ENCODE data around the gene INSRR. TPM values are rescaled to one million over a fixed set of nuclear protein-coding genes. Genes with fewer than 3 reads are reported as not detected.

The INSRR gene
- polyA plus RNA-seq, 2 donors, result 0.01 TPM; not detected in 1

DNA sequence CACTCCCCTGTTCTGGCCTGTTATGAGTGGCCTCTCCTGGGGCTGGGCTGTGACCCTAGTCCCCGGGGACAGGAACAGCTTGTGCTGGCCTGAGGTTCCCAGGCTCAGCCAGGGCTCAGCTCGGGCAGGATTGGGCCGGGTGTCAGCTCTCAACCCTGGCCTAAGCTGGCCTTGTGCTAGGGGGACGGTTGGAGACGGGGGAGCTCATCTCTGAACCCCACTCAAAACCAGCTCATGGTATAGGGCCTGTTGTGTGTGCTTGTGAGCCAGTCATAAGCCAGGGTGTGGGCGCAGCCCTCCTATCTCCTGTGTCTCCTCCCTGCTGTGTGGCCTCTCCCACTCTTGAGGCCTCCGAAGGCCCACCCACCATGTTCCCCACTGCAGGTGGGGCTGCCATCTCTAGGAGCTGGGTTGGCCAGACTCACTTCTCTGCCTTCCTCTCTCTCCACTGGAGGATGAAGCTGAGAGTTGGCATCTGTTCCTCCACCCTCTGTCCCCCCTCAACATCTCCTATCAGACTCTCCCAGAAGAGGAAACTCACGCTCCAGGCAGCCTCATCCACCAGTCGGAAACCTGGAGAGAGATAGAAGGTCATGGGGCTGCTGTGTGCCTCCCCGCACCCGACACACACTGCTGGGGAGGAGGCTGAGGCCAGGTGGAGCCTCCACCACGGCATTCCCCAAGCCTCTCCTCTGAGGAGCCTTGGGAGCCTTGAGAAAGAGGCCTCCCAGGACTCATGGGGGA is 36.0 kb upstream of the INSRR start:
- H3K4me1 ChIP-seq (ENCODE audit: control insufficient read depth in 2 of 2, insufficient read depth in 2 of 2, low read length in 1 of 2), result peaks cover 0 to 7% of the 10 kb centered on the region in 2 donors
- H3K27me3 ChIP-seq (ENCODE audit: control insufficient read depth in 1 of 2, insufficient read depth in 2 of 2, low read length in 2 of 2), result no peaks in the 10 kb centered on the region
- no peak overlapping the region for H3K4me3 ChIP-seq (ENCODE audit: low read depth in 1 of 2, low read length in 2 of 2)
- H3K27ac ChIP-seq (ENCODE audit: low read depth in 2 of 2, low read length in 1 of 2), result peak overlapping the region; percentile 18 to 20
- 62 to 71% methylated on average over 12 of the region's 12 CpGs for WGBS, 2 donors
- H3K36me3 ChIP-seq (ENCODE audit: control insufficient read depth in 2 of 2, insufficient read depth in 2 of 2, low read length in 1 of 2), result no peaks in the 10 kb centered on the region
- H3K9me3 ChIP-seq (ENCODE audit: control insufficient read depth in 2 of 2, insufficient read depth in 1 of 2, low read depth in 1 of 2, low read length in 1 of 2), result no peaks in the 10 kb centered on the region

DNA sequence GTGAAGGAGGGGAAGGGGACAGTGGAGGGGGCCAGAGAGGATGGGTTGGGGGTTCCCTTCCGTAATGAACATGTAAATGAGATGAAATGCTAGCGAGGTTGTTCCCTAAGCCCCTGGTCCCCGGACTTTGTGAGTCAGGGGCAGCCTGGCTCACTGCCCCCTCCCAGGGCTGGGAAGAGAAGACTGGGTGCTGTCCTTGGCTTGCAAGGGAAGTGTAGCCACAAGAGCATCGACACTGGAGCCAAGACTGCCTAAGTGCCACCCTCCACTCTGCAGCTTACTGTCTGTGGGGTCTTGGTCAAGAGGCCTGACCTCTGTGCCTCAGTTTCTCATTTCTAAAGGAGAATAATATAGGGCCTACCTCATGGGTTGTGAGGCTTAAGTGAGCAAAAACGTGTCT is 35.1 kb upstream of the INSRR start:
- Histone ChIP-seq H3K4me3 (ENCODE audit: low read depth in 1 of 2, low read length in 2 of 2) (peak overlapping the region; percentile 16 to 40), H3K27ac (ENCODE audit: low read depth in 2 of 2, low read length in 1 of 2) (peak overlapping the region; percentile 63 to 79), H3K4me1 (ENCODE audit: control insufficient read depth in 2 of 2, insufficient read depth in 2 of 2, low read length in 1 of 2) (peaks cover 0 to 7% of the 10 kb centered on the region in 2 donors), H3K36me3 (ENCODE audit: control insufficient read depth in 2 of 2, insufficient read depth in 2 of 2, low read length in 1 of 2) (no peaks in the 10 kb centered on the region), H3K27me3 (ENCODE audit: control insufficient read depth in 1 of 2, insufficient read depth in 2 of 2, low read length in 2 of 2) (no peaks in the 10 kb centered on the region), H3K9me3 (ENCODE audit: control insufficient read depth in 2 of 2, insufficient read depth in 1 of 2, low read depth in 1 of 2, low read length in 1 of 2) (no peaks in the 10 kb centered on the region)
- WGBS, 2 donors, result 59% methylated on average over 5 of the region's 5 CpGs

DNA sequence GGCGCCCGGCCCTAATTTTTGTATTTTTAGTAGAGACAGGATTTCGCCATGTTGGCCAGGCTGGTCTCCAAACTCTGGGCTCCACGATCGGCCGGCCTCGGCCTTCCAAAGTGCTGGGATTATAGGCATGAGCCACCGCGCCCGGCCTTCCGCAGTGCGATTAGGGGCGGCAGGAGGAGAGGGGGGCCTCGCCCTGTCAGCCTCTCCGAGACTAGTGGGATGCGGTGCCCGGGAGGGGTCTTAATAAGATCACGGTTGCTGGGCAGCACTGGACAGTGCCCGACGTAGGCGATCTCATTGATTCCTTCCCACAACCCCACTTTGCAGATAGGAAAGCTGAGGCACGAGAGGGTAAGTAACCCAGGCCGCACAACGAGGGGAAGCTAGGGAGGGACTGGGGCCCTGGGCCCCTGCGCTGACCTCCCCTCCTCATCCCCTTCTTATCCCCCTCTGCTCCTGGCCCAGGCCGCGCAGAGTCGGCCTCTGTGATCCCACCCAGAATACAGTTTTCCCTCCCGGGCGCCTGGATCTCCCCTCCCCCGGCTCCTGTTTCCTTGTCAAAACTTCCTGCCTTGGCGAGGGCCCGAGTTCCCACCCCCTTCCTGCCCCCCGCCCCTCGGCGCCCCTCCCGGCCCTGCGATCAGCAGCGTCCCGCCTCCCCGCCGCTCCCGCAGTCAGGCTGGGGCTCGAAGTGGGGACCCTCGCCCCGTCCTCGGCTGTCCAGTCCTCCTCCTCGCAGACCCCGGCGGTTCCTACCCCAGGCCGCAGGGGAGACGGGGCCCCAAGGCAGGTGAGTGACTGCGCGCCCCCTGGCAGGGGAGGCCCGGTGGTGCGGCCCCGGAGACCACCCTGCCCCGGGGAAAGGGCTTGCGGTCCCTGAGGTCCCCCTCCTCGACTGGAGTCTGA is 34.4 kb upstream of the INSRR start, which contains the start of gene PEAR1:
PEAR1 (plus strand) TSS at position 671 of the 906 bp plus-strand sequence. CDS start 10,209 bp downstream, outside the sequence.
- no peaks in the 10 kb centered on the region for H3K27me3 ChIP-seq (ENCODE audit: control insufficient read depth in 1 of 2, insufficient read depth in 2 of 2, low read length in 2 of 2)
- peak within 1 kb of the TSS; percentile 16 to 40 for H3K4me3 ChIP-seq (ENCODE audit: low read depth in 1 of 2, low read length in 2 of 2)

DNA sequence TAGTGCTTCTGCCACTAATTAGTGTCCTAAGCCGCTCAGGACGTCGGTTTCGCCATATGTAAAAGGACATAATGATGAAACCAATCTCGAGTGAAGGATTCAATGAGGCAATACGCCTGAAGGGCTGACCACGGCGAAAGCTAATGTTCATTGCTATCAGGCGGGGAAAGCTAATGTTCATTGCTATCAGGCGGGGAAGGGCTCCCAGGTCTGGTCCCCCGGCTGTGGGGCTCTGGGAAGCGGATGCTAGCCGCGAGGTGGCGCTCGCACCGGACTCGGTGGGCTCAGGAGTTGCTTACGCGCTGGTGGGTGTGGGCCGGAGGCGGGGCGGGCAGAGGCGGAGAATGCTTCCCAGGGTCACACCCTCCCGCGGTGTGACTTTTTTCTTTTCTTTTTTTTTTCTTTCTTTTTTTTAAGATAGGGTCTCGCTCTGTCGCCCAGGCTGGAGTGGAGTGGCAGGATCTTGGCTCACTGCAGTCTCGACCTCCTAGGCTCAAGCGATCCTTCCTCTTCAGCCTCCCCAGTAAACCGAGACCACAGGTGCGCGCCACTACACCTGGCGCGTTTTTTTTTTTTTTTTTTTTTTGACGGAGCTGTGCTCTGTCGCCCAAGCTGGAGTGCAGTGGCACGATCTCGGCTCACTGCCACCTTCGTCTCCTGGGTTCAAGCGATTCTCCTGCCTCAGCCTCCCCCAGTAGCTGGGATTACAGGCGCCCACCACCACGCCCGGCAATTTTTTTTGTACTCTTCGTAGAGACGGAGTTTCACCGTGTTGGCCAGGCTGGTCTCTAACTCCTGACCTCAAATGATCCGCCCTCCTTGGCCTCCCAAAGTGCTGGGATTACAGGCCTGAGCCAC is 33.5 kb upstream of the INSRR start:
- H3K4me3 ChIP-seq (ENCODE audit: low read depth in 1 of 2, low read length in 2 of 2), result peak overlapping the region; percentile 8 to 14
- H3K27me3 ChIP-seq (ENCODE audit: control insufficient read depth in 1 of 2, insufficient read depth in 2 of 2, low read length in 2 of 2), result no peaks in the 10 kb centered on the region
- H3K4me1 ChIP-seq (ENCODE audit: control insufficient read depth in 2 of 2, insufficient read depth in 2 of 2, low read length in 1 of 2), result peaks cover 0 to 7% of the 10 kb centered on the region in 2 donors
- H3K9me3 ChIP-seq (ENCODE audit: control insufficient read depth in 2 of 2, insufficient read depth in 1 of 2, low read depth in 1 of 2, low read length in 1 of 2), result no peaks in the 10 kb centered on the region
- 6 to 12% methylated on average over 44 to 48 of the region's 48 CpGs for WGBS, 2 donors
- no peaks in the 10 kb centered on the region for H3K36me3 ChIP-seq (ENCODE audit: control insufficient read depth in 2 of 2, insufficient read depth in 2 of 2, low read length in 1 of 2)
- H3K27ac ChIP-seq (ENCODE audit: low read depth in 2 of 2, low read length in 1 of 2), result no peak overlapping the region

More for the DNA sequence above, 34.4 kb upstream of the INSRR start, which contains the start of gene PEAR1:
- Histone ChIP-seq H3K9me3 (ENCODE audit: control insufficient read depth in 2 of 2, insufficient read depth in 1 of 2, low read depth in 1 of 2, low read length in 1 of 2) (no peaks in the 10 kb centered on the region), H3K4me1 (ENCODE audit: control insufficient read depth in 2 of 2, insufficient read depth in 2 of 2, low read length in 1 of 2) (peaks cover 0 to 7% of the 10 kb centered on the region in 2 donors), H3K27ac (ENCODE audit: low read depth in 2 of 2, low read length in 1 of 2) (peak within 1 kb of the TSS; percentile 63 to 79), H3K36me3 (ENCODE audit: control insufficient read depth in 2 of 2, insufficient read depth in 2 of 2, low read length in 1 of 2) (no peaks in the 10 kb centered on the region)
- 21% methylated on average over 52 to 60 of the region's 60 CpGs for WGBS, 2 donors

DNA sequence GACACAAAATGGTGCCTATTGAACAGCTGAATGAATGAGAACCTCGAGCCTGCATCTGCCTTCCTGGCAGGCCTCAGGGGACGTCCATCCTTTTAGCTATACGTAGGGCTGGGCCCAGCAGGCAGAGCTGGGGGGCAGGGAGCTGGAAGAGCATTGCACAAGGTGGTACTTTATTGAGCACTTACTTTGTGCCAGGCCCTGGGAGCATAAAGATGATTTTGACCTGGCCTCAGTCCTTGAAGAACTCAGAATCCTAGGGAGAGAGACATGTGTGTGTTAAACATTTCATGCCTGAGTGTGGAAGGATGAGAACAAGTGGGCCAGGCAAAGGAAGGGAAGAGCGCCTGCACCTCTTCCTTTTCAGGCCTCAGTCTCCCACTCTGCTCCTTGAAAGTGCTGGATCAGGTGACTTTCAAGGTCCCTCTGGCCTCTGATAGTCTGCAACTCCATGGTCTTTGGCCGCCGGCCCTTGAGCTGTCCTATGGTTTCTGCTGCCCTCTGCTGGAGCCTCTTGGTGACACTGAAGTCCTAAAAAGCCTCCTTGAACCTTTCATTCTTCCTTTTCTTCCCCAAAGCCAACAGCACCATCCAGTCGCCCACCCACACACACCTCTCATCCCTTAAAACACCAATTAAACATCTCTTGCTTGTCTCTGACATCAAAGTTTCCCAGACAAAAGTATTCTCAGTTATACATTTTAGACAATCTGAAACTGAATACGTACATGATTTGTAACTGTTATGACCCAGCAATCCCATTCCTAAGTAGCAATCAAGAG is 31.1 kb upstream of the INSRR start:
- Histone ChIP-seq H3K9me3 (ENCODE audit: control insufficient read depth in 2 of 2, insufficient read depth in 1 of 2, low read depth in 1 of 2, low read length in 1 of 2) (no peaks in the 10 kb centered on the region), H3K27ac (ENCODE audit: low read depth in 2 of 2, low read length in 1 of 2) (no peak overlapping the region), H3K27me3 (ENCODE audit: control insufficient read depth in 1 of 2, insufficient read depth in 2 of 2, low read length in 2 of 2) (peaks cover 0 to 3% of the 10 kb centered on the region in 2 donors), H3K4me3 (ENCODE audit: low read depth in 1 of 2, low read length in 2 of 2) (no peak overlapping the region), H3K36me3 (ENCODE audit: control insufficient read depth in 2 of 2, insufficient read depth in 2 of 2, low read length in 1 of 2) (no peaks in the 10 kb centered on the region), H3K4me1 (ENCODE audit: control insufficient read depth in 2 of 2, insufficient read depth in 2 of 2, low read length in 1 of 2) (no peaks in the 10 kb centered on the region)
- 42 to 44% methylated on average over 8 of the region's 8 CpGs for WGBS, 2 donors

DNA sequence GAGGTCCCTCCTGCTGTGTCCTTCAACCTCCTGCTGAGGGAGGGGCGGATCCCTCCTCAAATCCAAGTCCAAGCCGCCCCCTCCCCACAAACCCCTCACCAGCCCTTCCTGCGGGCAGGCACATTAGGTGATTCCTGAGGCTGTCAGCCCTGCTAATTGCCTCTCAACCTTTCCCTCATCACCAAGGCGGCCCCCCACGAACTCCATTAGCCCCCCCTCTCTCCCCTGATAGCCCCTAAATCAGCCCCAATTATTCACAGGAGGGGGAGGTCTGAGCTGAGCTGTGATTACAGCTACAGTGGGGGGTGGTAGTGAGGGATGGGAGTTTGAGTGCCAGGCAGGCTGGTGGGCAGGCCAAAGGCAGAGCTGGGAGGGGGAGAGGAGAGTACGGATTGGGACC is 28.8 kb upstream of the INSRR start:
- Histone ChIP-seq H3K4me1 (ENCODE audit: control insufficient read depth in 2 of 2, insufficient read depth in 2 of 2, low read length in 1 of 2) (no peaks in the 10 kb centered on the region), H3K27ac (ENCODE audit: low read depth in 2 of 2, low read length in 1 of 2) (no peak overlapping the region), H3K4me3 (ENCODE audit: low read depth in 1 of 2, low read length in 2 of 2) (no peak overlapping the region), H3K27me3 (ENCODE audit: control insufficient read depth in 1 of 2, insufficient read depth in 2 of 2, low read length in 2 of 2) (peaks cover 0 to 3% of the 10 kb centered on the region in 2 donors), H3K9me3 (ENCODE audit: control insufficient read depth in 2 of 2, insufficient read depth in 1 of 2, low read depth in 1 of 2, low read length in 1 of 2) (no peaks in the 10 kb centered on the region), H3K36me3 (ENCODE audit: control insufficient read depth in 2 of 2, insufficient read depth in 2 of 2, low read length in 1 of 2) (no peaks in the 10 kb centered on the region)
- WGBS, 2 donors, result 37 to 38% methylated on average over 6 of the region's 6 CpGs

DNA sequence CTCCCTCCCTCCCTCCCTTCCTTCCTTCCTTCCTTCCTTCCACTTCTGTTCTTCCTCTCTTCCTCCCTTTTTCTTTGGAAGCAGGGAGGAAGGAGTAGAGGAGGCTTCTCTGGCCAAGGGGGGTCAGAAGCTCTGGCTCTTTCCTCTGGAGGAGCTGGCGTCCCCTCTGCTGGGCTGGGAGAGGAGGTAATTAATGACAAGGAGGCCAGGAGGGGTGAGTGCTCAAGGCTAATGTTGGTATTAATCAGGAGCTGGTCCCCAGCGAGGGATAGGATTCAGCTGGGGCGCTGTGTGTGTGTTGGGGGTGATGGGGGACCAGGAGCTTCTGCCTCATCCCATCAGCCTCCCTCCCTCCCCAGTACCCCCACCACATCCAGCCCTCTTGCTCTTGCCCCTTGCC is 28.4 kb upstream of the INSRR start:
- no peaks in the 10 kb centered on the region for H3K36me3 ChIP-seq (ENCODE audit: control insufficient read depth in 2 of 2, insufficient read depth in 2 of 2, low read length in 1 of 2)
- whole genome bisulfite sequencing, 2 donors, result 34 to 43% methylated on average over 2 to 3 of the region's 3 CpGs
- no peak overlapping the region for H3K27ac ChIP-seq (ENCODE audit: low read depth in 2 of 2, low read length in 1 of 2)
- no peak overlapping the region for H3K4me3 ChIP-seq (ENCODE audit: low read depth in 1 of 2, low read length in 2 of 2)
- no peaks in the 10 kb centered on the region for H3K4me1 ChIP-seq (ENCODE audit: control insufficient read depth in 2 of 2, insufficient read depth in 2 of 2, low read length in 1 of 2)
- no peaks in the 10 kb centered on the region for H3K9me3 ChIP-seq (ENCODE audit: control insufficient read depth in 2 of 2, insufficient read depth in 1 of 2, low read depth in 1 of 2, low read length in 1 of 2)
- H3K27me3 ChIP-seq (ENCODE audit: control insufficient read depth in 1 of 2, insufficient read depth in 2 of 2, low read length in 2 of 2), result peaks cover 0 to 3% of the 10 kb centered on the region in 2 donors

DNA sequence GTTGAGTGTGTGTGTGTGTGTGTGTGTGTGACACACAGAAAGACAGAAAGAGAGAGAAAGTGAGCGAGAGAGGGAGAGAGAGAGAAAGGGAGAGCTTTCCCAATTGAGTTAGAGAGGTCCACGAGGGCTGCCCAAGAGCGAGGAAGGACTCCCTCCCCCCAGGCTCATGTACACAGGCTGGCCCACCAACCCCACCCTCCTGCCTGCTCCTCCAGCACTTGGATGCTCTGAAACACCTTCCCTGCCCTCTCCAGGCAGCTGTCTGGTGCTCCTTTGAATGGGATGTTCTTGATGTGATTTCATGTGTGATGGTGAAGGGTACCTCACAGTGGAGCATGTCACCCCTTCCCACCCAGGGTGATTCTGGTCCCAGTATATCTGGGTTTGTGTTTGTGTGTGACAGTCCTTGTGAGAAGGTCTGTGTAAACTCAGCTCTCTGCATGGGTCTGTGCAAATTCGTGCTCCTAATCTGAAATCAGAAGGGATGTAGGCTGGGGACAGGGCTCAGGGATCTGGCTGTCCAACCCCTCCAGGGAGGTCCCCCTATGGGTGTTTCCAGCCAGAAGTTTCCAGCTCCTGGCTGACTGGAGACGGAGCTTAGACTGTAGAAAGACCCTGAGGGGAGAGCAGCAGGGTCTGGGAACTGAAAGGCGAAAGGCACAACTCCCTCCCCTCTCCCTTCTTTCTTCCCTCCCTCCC is 27.8 kb upstream of the INSRR start:
- Histone ChIP-seq H3K27me3 (ENCODE audit: control insufficient read depth in 1 of 2, insufficient read depth in 2 of 2, low read length in 2 of 2) (peaks cover 0 to 3% of the 10 kb centered on the region in 2 donors), H3K36me3 (ENCODE audit: control insufficient read depth in 2 of 2, insufficient read depth in 2 of 2, low read length in 1 of 2) (no peaks in the 10 kb centered on the region), H3K9me3 (ENCODE audit: control insufficient read depth in 2 of 2, insufficient read depth in 1 of 2, low read depth in 1 of 2, low read length in 1 of 2) (no peaks in the 10 kb centered on the region), H3K27ac (ENCODE audit: low read depth in 2 of 2, low read length in 1 of 2) (no peak overlapping the region), H3K4me3 (ENCODE audit: low read depth in 1 of 2, low read length in 2 of 2) (no peak overlapping the region), H3K4me1 (ENCODE audit: control insufficient read depth in 2 of 2, insufficient read depth in 2 of 2, low read length in 1 of 2) (no peaks in the 10 kb centered on the region)
- 36 to 51% methylated on average over 4 to 6 of the region's 6 CpGs for WGBS, 2 donors
